Neural progenitor cell (in vitro differentiated cells): ENCODE results near the gene FKBP15.

Source experiments
- EZH2 ChIP-seq: fragments of 200-600 bp; sonication (generic); IDR thresholded peaks from 2 replicates; pipeline ENCODE4 v1.6.1; 2017; ENCODE audit warnings: antibody characterized with exemption, mild to moderate bottlenecking, moderate library complexity
- EZH2phosphoT487 ChIP-seq: fragments of 200-600 bp; sonication (generic); IDR thresholded peaks from 2 replicates; pipeline ENCODE4 v1.6.1; 2017; ENCODE audit warnings: antibody characterized with exemption
- TF ChIP-seq, protein P1 (sequence below): fragments of 200-600 bp; sonication (generic); IDR thresholded peaks from 2 replicates; pipeline ENCODE4 v1.5.1; 2017; ENCODE audit warnings: antibody characterized with exemption, mild to moderate bottlenecking

DNA sequence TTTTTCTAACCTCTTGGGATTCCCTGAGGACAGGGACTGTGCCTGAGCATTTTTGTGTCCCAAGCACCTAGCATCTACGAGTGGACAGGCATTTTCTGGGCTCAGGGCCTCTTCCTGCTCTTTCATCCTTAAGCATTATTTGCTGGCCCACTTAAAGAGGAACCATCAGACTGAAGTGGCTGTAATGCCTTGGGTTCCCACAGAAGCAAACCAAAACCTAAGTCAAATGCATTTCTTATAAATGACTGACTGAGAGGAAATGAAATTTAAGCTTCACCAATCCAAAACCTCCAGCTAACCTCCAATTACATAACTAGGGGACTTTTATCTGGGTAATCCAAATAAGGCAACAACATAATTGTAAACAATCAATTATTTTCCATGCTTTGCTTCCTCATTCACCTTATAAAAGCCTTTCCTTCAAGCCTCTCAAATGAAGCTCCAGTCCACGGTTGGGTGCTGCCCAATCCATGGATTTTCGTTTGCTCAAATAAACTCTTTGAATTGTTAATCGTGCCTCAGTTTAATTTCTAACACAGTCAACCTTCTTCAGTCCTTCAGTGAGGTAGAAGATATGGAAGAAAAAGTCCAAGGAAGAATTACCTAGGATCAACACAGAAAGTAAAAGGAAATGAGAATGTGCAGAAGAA is 95.6 kb downstream of the FKBP15 start:
- TF ChIP-seq, protein P1, sequence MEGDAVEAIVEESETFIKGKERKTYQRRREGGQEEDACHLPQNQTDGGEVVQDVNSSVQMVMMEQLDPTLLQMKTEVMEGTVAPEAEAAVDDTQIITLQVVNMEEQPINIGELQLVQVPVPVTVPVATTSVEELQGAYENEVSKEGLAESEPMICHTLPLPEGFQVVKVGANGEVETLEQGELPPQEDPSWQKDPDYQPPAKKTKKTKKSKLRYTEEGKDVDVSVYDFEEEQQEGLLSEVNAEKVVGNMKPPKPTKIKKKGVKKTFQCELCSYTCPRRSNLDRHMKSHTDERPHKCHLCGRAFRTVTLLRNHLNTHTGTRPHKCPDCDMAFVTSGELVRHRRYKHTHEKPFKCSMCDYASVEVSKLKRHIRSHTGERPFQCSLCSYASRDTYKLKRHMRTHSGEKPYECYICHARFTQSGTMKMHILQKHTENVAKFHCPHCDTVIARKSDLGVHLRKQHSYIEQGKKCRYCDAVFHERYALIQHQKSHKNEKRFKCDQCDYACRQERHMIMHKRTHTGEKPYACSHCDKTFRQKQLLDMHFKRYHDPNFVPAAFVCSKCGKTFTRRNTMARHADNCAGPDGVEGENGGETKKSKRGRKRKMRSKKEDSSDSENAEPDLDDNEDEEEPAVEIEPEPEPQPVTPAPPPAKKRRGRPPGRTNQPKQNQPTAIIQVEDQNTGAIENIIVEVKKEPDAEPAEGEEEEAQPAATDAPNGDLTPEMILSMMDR: no peak
- TF ChIP-seq EZH2 (no peak), EZH2phosphoT487 (no peak)
